PC-3 (cell line): ENCODE data around the gene SH3PXD2A. TPM values are rescaled to one million over a fixed set of nuclear protein-coding genes. Genes with fewer than 3 reads are reported as not detected.

Experiments
- ATAC-seq: fragments of 200-7000 bp; cut with Tn5 transposase; 2 replicates; pipeline ENCODE4 v1.9.1; 2020; ENCODE audit warnings: mild to moderate bottlenecking, moderate library complexity
- BruUV-seq: library from RNA; stranded (reverse); fragments of 400-500 nt; replicated peaks from 2 replicates; lab custom pipeline; 2021; lab: Mats Ljungman, UMichigan
- CTCF ChIA-PET: fragments of 300-600 bp; sonication (Branson Sonifier 250); formaldehyde crosslinking; loops from one replicate; lab custom pipeline; 2022; ENCODE audit warnings: antibody characterized with exemption; lab: Charles Lee
- POLR2A ChIA-PET: fragments of 300-600 bp; sonication (Branson Sonifier 250); formaldehyde crosslinking; loops from one replicate; lab custom pipeline; 2022; ENCODE audit warnings: antibody characterized with exemption; ENCODE audit not compliant: unreplicated experiment; lab: Charles Lee
- DNase-seq: peaks from one replicate; pipeline ENCODE4 v3.0.0-alpha.2; 2015
- H2AFZ ChIP-seq: fragments of 300-600 bp; sonication (generic); 2 replicates; pipeline ENCODE4 v1.6.0; 2016; ENCODE audit warnings: antibody characterized with exemption, low read length
- H3F3A ChIP-seq: fragments of 300-600 bp; sonication (generic); one replicate; pipeline ENCODE4 v1.6.0; 2017; ENCODE audit warnings: antibody characterized with exemption, low read length, control low read depth, mild to moderate bottlenecking; ENCODE audit not compliant: unreplicated experiment
- H3K27ac ChIP-seq: fragments of 300-600 bp; sonication (generic); 2 replicates; pipeline ENCODE4 v1.5.1; 2016; ENCODE audit warnings: mild to moderate bottlenecking, low read length
- H3K27me3 ChIP-seq: fragments of 300-600 bp; sonication (generic); 2 replicates; pipeline ENCODE4 v1.6.1; 2016; ENCODE audit warnings: low read length, mixed read lengths
- H3K36me3 ChIP-seq: fragments of 300-600 bp; sonication (generic); 2 replicates; pipeline ENCODE4 v1.6.1; 2016; ENCODE audit warnings: low read depth, mixed run types, low read length, mixed read lengths
- H3K4me1 ChIP-seq: fragments of 300-600 bp; sonication (generic); 2 replicates; pipeline ENCODE4 v1.5.1; 2016; ENCODE audit warnings: low read length; ENCODE audit not compliant: insufficient read depth
- H3K4me2 ChIP-seq: fragments of 300-600 bp; sonication (generic); 2 replicates; pipeline ENCODE4 v1.6.0; 2016; ENCODE audit warnings: low read length
- H3K4me3 ChIP-seq: fragments of 300-600 bp; sonication (generic); 2 replicates; pipeline ENCODE4 v1.5.1; 2016; ENCODE audit warnings: mild to moderate bottlenecking, low read length, mixed read lengths
- H3K79me2 ChIP-seq: fragments of 300-600 bp; sonication (generic); 2 replicates; pipeline ENCODE4 v1.6.1; 2017; ENCODE audit warnings: low read length, mixed read lengths
- H3K9ac ChIP-seq: fragments of 300-600 bp; sonication (generic); 2 replicates; pipeline ENCODE4 v1.6.0; 2016; ENCODE audit warnings: mild to moderate bottlenecking, low read length
- H3K9me2 ChIP-seq: fragments of 300-600 bp; sonication (generic); replicated peaks from 2 replicates; pipeline ENCODE4 v1.6.1; 2016; ENCODE audit warnings: mixed run types, low read length, mixed read lengths
- H3K9me3 ChIP-seq: fragments of 300-600 bp; sonication (generic); 2 replicates; pipeline ENCODE4 v1.6.1; 2016; ENCODE audit warnings: low read length, mixed read lengths
- H4K20me1 ChIP-seq: fragments of 300-600 bp; sonication (generic); 2 replicates; pipeline ENCODE4 v1.6.1; 2016; ENCODE audit warnings: low read length, mixed read lengths
- EZH2 ChIP-seq: fragments of 300-600 bp; sonication (generic); IDR thresholded peaks from one replicate; pipeline ENCODE4 v1.6.1; 2017; ENCODE audit warnings: antibody characterized with exemption, mild to moderate bottlenecking, low read length; ENCODE audit not compliant: unreplicated experiment
- EZH2phosphoT487 ChIP-seq: fragments of 300-600 bp; sonication (generic); IDR thresholded peaks from 2 replicates; pipeline ENCODE4 v1.6.1; 2018; ENCODE audit warnings: mild to moderate bottlenecking, antibody characterized with exemption, low read length, borderline replicate concordance
- intact Hi-C: fragments of 100-400 bp; cut with micrococcal nuclease; formaldehyde crosslinking; loops from 2 replicates; pipeline ENCODE4 v1.9.0; 2023
- total RNA-seq: library from RNA; depleted of rRNA; stranded (reverse); fragments of >200 nt; gene quantifications from 2 replicates; pipeline ENCODE4 v1.2.3, GENCODE V29; 2014
- TF ChIP-seq, protein P1 (sequence below): fragments of 300-600 bp; sonication (generic); conservative IDR thresholded peaks from 2 replicates; pipeline ENCODE4 v1.5.1; 2017; ENCODE audit warnings: antibody characterized with exemption, low read depth, mild to moderate bottlenecking, low read length

SH3PXD2A gene
- total RNA-seq, 1 experiment from 2014 or later: 3.4 TPM

DNA sequence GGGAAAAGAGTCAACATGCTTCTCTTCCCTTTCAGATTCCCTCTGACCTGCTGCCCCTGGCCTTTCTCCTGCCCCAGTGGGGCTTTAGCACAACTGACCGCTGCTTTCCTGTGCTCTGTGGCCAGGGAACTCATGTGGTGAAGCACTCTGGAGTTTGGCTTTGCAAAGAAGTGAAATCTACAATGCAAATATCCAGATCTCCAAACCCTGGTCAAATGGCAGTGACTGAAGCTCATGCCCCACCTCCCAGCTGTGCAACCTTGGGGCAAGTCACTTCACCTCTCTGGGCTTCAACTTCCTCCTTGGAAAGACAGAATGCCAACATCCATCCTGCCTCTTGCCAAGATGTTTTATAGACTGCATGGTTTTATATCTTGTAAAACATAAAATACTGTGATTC lies 204.0 kb downstream of the SH3PXD2A start:
- Histone ChIP-seq H3K9me3 (no peaks in the 10 kb centered on the region), H3F3A (no peaks in the 10 kb centered on the region), H3K27me3 (no peaks in the 10 kb centered on the region), H3K4me1 (no peaks in the 10 kb centered on the region; the same call in 1 of the 2 replicates), H3K79me2 (no peaks in the 10 kb centered on the region), H3K36me3 (no peaks in the 10 kb centered on the region), H3K27ac (no peak overlapping the region), H3K9ac (no peak overlapping the region), H2AFZ (no peak overlapping the region), H3K4me3 (no peak overlapping the region), H3K4me2 (no peak overlapping the region), H4K20me1 (no peaks in the 10 kb centered on the region), H3K9me2 (no peaks in the 10 kb centered on the region)
- no TSS peak for BruUV-seq
- DNase-seq: no peak
- intact Hi-C loops: no loop called here
- TF ChIP-seq, protein P1, sequence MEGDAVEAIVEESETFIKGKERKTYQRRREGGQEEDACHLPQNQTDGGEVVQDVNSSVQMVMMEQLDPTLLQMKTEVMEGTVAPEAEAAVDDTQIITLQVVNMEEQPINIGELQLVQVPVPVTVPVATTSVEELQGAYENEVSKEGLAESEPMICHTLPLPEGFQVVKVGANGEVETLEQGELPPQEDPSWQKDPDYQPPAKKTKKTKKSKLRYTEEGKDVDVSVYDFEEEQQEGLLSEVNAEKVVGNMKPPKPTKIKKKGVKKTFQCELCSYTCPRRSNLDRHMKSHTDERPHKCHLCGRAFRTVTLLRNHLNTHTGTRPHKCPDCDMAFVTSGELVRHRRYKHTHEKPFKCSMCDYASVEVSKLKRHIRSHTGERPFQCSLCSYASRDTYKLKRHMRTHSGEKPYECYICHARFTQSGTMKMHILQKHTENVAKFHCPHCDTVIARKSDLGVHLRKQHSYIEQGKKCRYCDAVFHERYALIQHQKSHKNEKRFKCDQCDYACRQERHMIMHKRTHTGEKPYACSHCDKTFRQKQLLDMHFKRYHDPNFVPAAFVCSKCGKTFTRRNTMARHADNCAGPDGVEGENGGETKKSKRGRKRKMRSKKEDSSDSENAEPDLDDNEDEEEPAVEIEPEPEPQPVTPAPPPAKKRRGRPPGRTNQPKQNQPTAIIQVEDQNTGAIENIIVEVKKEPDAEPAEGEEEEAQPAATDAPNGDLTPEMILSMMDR: no peak
- no peak for TF ChIP-seq EZH2phosphoT487
- TF ChIP-seq EZH2: no peak
- ChIA-PET CTCF (no interaction called here), POLR2A (no interaction called here)
- peak; percentile 51 for ATAC-seq

DNA sequence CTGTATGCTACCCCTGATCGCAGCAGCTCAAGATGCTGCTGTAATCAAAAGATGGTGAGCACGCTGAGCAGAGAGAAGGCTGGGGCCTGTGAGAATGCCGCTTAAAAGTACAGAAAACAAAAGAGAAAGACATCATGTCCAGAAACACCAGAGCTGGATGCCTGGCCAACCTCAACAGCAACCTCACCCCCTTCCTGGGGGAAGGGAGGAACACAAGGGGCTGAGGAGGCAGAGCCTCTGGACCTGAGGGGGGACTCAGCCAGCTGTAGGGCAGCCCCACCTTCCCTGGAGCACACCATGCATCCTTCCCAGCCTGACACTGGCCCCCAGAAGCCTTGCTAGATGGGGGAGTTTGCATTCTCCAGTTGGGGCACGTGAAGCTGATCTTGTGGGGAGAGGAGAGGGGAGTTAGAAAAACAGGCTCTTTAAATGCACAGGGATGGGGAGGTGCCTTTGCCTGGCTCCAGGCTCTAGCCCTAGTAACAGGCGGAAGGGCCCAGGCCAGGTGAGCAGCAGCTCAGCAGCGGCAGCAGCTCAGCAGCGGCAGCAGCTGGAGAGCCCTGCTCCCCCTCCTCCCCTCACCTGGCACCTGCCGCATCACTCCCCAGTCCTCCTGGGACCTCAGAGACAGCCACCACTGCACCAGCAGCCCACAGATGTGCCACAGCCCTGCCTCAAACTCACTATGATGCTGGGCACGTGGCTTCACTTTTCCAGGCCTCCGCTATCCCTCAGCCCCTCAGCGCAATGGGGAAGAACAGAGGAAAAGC lies 205.5 kb downstream of the SH3PXD2A start:
- TF ChIP-seq EZH2 (no peak), EZH2phosphoT487 (no peak)
- TF ChIP-seq, protein P1: no peak
- intact Hi-C loops: no loop called here
- Histone ChIP-seq H4K20me1 (no peaks in the 10 kb centered on the region), H3K9me3 (no peaks in the 10 kb centered on the region), H3K4me3 (no peak overlapping the region), H3K9ac (no peak overlapping the region), H3K27me3 (no peaks in the 10 kb centered on the region), H3K4me2 (no peak overlapping the region), H3K79me2 (no peaks in the 10 kb centered on the region), H3K4me1 (no peaks in the 10 kb centered on the region; the same call in 1 of the 2 replicates), H3K36me3 (no peaks in the 10 kb centered on the region), H3K9me2 (no peaks in the 10 kb centered on the region), H2AFZ (no peak overlapping the region), H3F3A (no peaks in the 10 kb centered on the region), H3K27ac (no peak overlapping the region)
- ChIA-PET POLR2A (no interaction called here), CTCF (no interaction called here)
- BruUV-seq: no TSS peak
- no peak for ATAC-seq
- no peak for DNase-seq

DNA sequence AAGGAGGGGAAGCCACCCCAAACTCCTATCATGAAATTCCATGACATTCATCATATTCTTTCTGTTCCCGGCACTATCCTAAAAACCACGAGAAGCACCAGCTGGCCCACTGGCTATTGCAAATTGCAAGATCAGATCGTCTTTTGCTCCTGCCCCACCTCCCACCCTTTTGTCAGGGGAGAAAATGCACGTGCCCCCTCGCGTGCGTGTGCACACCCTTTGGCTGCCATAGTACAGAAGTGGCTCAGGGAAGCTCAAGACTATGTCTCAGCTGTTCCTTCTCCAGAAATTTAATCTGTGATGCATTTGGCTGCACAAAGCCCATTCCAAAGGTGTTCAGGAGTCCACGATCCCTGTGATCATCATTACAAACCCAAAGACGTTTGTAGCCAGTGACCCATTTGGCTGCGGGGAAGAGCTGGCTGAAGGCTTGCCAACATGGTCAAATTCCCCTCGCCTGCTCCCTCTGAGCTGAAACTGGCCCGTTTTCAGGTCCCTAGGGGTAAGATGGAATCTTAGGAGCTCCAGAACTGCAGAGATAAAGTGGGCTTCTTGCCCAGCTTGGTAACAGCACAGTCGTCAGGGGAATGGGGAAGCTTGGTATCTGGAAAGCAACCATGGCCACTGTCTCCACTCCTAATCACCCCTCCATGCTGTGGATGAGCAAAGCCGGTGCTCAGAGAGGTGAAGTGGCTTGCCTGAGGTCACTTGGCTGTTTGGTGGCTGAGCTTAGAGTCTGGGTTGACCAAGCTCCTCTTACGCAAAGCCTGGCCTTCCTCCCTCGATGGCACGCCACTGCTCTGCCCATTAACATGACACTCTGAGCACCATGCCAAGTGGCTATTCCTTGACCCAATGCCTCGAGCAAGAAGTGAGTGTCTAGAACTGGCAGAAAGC lies 206.5 kb downstream of the SH3PXD2A start:
- Histone ChIP-seq H3K27ac (no peak overlapping the region), H3K4me2 (no peak overlapping the region), H3K9me3 (no peaks in the 10 kb centered on the region), H3K36me3 (no peaks in the 10 kb centered on the region), H2AFZ (no peak overlapping the region), H3K79me2 (no peaks in the 10 kb centered on the region), H3K9me2 (no peaks in the 10 kb centered on the region), H3K27me3 (no peaks in the 10 kb centered on the region), H3K4me1 (no peaks in the 10 kb centered on the region; the same call in 1 of the 2 replicates), H3F3A (no peaks in the 10 kb centered on the region), H4K20me1 (no peaks in the 10 kb centered on the region), H3K4me3 (no peak overlapping the region), H3K9ac (no peak overlapping the region)
- no TSS peak for BruUV-seq
- CTCF ChIA-PET: no interaction called here
- intact Hi-C loops: no loop called here
- TF ChIP-seq, protein P1: no peak
- no peak for TF ChIP-seq EZH2phosphoT487
- TF ChIP-seq EZH2: no peak
- DNase-seq: no peak
- ATAC-seq: no peak
- POLR2A ChIA-PET: no interaction called here
